ENCODE data around the gene WASF3. TPM values are rescaled to one million over a fixed set of nuclear protein-coding genes. Genes with fewer than 3 reads are reported as not detected.

Gene WASF3
- total and polyA plus RNA-seq, 2 of the 13 experiments (the other 11 are each of a cell fraction or from before 2014, with no cell fraction given): 10.4 to 17.2 TPM

DNA sequence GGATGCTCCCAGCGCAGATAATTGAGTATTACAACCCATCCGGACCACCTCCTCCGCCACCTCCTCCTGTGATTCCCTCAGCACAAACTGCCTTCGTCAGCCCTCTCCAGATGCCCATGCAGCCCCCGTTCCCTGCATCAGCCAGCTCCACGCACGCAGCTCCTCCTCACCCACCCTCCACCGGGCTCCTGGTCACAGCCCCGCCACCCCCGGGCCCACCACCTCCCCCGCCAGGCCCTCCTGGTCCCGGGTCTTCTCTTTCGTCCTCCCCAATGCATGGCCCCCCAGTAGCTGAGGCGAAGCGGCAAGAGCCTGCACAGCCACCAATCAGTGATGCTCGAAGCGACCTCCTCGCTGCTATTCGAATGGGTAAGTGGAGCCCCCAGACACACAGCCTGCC is 125.1 kb downstream of the WASF3 start:
- ATAC-seq (no peak), DNase-seq (ENCODE audit: low spot score) (no peak), FAIRE-seq (no peak)
- Histone ChIP-seq H3K9ac (ENCODE audit: insufficient read depth, low read depth, low read length) (no peak overlapping the region), H2AFZ (ENCODE audit: low read length) (no peak overlapping the region), H3K4me2 (ENCODE audit: low read depth, low read length) (no peak overlapping the region), H3K27me3 (ENCODE audit: control insufficient read depth in 1 of 2, insufficient read depth in 2 of 2, low read length in 2 of 2) (peaks cover 0 to 6% of the 10 kb centered on the region in 2 experiments; a peak in 2 of 5 replicates), H3K79me2 (ENCODE audit: insufficient read depth, low read length) (no peaks in the 10 kb centered on the region), H4K20me1 (ENCODE audit: insufficient read depth, low read length) (no peaks in the 10 kb centered on the region), H3K4me1 (ENCODE audit: insufficient read depth, low read length) (no peaks in the 10 kb centered on the region), H3K27ac (ENCODE audit: extremely low read length, insufficient read depth, low read length) (no peak overlapping the region), H3K4me3 (replicated peaks in 1 of 3; ENCODE audit: insufficient read depth in 1 of 3, low read depth in 2 of 3, low read length in 3 of 3) (no peak overlapping the region), H3K9me3 (ENCODE audit: low read length) (no peaks in the 10 kb centered on the region), H3K36me3 (replicated peaks in 1 of 2; ENCODE audit: control insufficient read depth in 1 of 2, insufficient read depth in 2 of 2, low read length in 2 of 2) (peaks cover 7 to 19% of the 10 kb centered on the region in 2 experiments; a peak in 4 of 5 replicates)
- no TSS peak for BruUV-seq (replicated peaks)
- intact Hi-C loops (cut with micrococcal nuclease; ENCODE audit: unreplicated experiment) (no loop called here), in situ Hi-C loops (cut with HindIII; ENCODE audit: extremely low pct_ligation_motif_present, low pct_unique_long_range_greater_than_20kb) (no loop called here)
- CTCF ChIA-PET (ENCODE audit: low intra/inter-chr PET ratio, low total read pairs): no interaction called here
- POLR2A ChIA-PET: no interaction called here
- WGBS (ENCODE audit: low lambda C conversion rate): 71% methylated on average over 19 of the region's 19 CpGs
- no peak for TF ChIP-seq ZNF18 (CRISPR knock-in tag; IDR thresholded peaks at IDR 0.05; ENCODE audit: insufficient replicate concordance)
- TF ChIP-seq ZNF383 (CRISPR knock-in tag; IDR thresholded peaks at IDR 0.05; ENCODE audit: borderline replicate concordance): no peak
- TF ChIP-seq TCF7L2 (IDR thresholded peaks at IDR 0.05; ENCODE audit: low read depth, low read length): no peak
- TF ChIP-seq MYNN (CRISPR knock-in tag; IDR thresholded peaks at IDR 0.05; ENCODE audit: low read depth): no peak
- no peak for TF ChIP-seq ZBTB40 (IDR thresholded peaks at IDR 0.05)
- no peak for TF ChIP-seq ZBTB40 (CRISPR knock-in tag; IDR thresholded peaks at IDR 0.05)
- TF ChIP-seq ZNF326 (CRISPR knock-in tag; IDR thresholded peaks at IDR 0.05; ENCODE audit: borderline replicate concordance): no peak
- TF ChIP-seq, protein P1, sequence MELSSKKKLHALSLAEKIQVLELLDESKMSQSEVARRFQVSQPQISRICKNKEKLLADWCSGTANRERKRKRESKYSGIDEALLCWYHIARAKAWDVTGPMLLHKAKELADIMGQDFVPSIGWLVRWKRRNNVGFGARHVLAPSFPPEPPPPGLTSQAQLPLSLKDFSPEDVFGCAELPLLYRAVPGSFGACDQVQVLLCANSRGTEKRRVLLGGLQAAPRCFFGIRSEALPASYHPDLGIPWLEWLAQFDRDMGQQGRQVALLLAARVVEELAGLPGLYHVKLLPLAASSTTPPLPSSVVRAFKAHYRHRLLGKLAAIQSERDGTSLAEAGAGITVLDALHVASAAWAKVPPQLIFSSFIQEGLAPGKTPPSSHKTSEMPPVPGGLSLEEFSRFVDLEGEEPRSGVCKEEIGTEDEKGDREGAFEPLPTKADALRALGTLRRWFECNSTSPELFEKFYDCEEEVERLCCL (CRISPR knock-in tag; IDR thresholded peaks at IDR 0.05; ENCODE audit: borderline replicate concordance): no peak
- no peak for TF ChIP-seq MAFK (conservative IDR thresholded peaks at IDR 0.05 in 1 of 2, IDR thresholded peaks at IDR 0.05 in 1 of 2; ENCODE audit: low read length in 2 of 2)
- no peak for TF ChIP-seq ZNF740 (CRISPR knock-in tag; IDR thresholded peaks at IDR 0.05)

Data from HepG2 (cell line).